ENCODE measurements around the gene CYP24A1. TPM values are rescaled to one million over a fixed set of nuclear protein-coding genes. Genes with fewer than 3 reads are reported as not detected.

Gene CYP24A1
- total and polyA plus RNA-seq, 2 donors (not counting 3 experiments of a cell fraction or from before 2014, with no cell fraction given): not detected

DNA sequence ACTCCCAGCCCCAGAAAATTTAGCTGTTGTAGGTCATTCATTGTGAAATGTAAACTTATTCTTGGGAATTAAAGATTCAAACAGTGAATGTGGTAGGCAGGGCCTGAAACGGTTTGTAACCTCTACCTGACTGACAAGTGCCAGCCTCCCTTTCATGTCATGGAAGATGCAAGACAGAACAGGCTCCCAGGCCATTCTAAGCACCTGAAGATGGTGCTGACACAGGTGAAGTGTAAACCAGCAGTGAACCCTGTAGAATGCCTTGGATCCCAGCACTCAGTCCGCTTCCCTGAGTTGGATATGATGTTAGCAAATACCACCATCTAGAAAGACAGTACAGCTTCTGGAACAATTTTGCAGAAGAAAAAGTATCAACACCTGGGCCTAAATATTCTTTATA, 19.3 kb downstream of the CYP24A1 start:
- Histone ChIP-seq H3K27me3 (ENCODE audit: control insufficient read depth in 2 of 2, insufficient read depth in 2 of 2, low read length in 2 of 2) (no peaks in the 10 kb centered on the region), H3K4me2 (ENCODE audit: insufficient read depth, low read length) (no peak overlapping the region), H3K4me3 (replicated peaks in 1 of 3; ENCODE audit: insufficient read depth in 1 of 3, low read depth in 1 of 3, low read length in 3 of 3) (no peak overlapping the region), H3K9me3 (replicated peaks; ENCODE audit: control insufficient read depth, insufficient read depth, low read length) (no peaks in the 10 kb centered on the region), H3K79me2 (ENCODE audit: control insufficient read depth, insufficient read depth, low read length) (no peaks in the 10 kb centered on the region), H2AFZ (ENCODE audit: low read depth, low read length) (no peak overlapping the region), H3K36me3 (ENCODE audit: control insufficient read depth in 2 of 2, extremely low read depth in 1 of 2, insufficient read depth in 2 of 2, low read length in 2 of 2) (no peaks in the 10 kb centered on the region), H3K9ac (replicated peaks; ENCODE audit: extremely low read depth, insufficient read depth, low read length) (no peak overlapping the region), H4K20me1 (replicated peaks; ENCODE audit: control insufficient read depth, extremely low read depth, insufficient read depth, low read length) (no peaks in the 10 kb centered on the region), H3K9me1 (replicated peaks; ENCODE audit: control insufficient read depth, extremely low read depth, insufficient read depth, low read length) (no peaks in the 10 kb centered on the region), H3K27ac (ENCODE audit: insufficient read depth, low read depth, low read length) (no peak overlapping the region), H3K4me1 (ENCODE audit: control insufficient read depth, extremely low read depth, insufficient read depth, low read length) (no peaks in the 10 kb centered on the region)
- dilution Hi-C loops (cut with MboI; ENCODE audit: extremely low pct_ligation_motif_present, low sequenced_read_pairs) (no loop called here), intact Hi-C loops (cut with micrococcal nuclease) (no loop called here)
- FAIRE-seq: no peak
- no TSS peak for BruUV-seq (replicated peaks)
- DNase-seq (ENCODE audit: low read depth, low spot score): no peak
- ChIA-PET POLR2A (no interaction called here), CTCF (interaction anchor here (0.9 kb wide), 1 partner anchor 17 kb away, joined by 3 read pairs; no protein-coding TSS in a partner anchor)
- TF ChIP-seq JUN (IDR thresholded peaks at IDR 0.05; ENCODE audit: borderline replicate concordance, insufficient read depth, insufficient read length, low read depth) (no peak), MYC (IDR thresholded peaks at IDR 0.05; ENCODE audit: low read depth, low read length) (no peak)

DNA sequence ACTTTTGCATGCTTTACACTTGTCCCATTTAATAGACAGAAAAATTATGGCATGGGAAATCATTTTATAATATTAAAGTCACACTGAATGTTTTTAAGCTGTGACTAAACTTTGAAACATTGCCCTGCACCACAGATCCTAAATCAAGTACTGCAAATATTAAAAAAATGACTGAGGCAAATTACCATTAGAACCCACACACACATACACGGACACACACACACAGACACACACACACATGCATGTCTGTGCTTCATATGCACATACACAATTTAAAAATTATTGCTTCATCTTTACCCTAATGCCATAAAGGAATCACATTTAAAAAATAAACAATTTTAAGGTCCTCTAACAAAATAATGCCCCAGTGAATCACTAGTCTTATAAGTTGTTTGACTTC, 19.9 kb downstream of the CYP24A1 start:
- CTCF ChIA-PET: no interaction called here
- Histone ChIP-seq H3K79me2 (ENCODE audit: control insufficient read depth, insufficient read depth, low read length) (no peaks in the 10 kb centered on the region), H4K20me1 (replicated peaks; ENCODE audit: control insufficient read depth, extremely low read depth, insufficient read depth, low read length) (no peaks in the 10 kb centered on the region), H3K9me3 (replicated peaks; ENCODE audit: control insufficient read depth, insufficient read depth, low read length) (no peaks in the 10 kb centered on the region), H3K9me1 (replicated peaks; ENCODE audit: control insufficient read depth, extremely low read depth, insufficient read depth, low read length) (no peaks in the 10 kb centered on the region), H3K4me3 (replicated peaks in 1 of 3; ENCODE audit: insufficient read depth in 1 of 3, low read depth in 1 of 3, low read length in 3 of 3) (no peak overlapping the region), H3K4me1 (ENCODE audit: control insufficient read depth, extremely low read depth, insufficient read depth, low read length) (no peaks in the 10 kb centered on the region), H3K9ac (replicated peaks; ENCODE audit: extremely low read depth, insufficient read depth, low read length) (no peak overlapping the region), H3K4me2 (ENCODE audit: insufficient read depth, low read length) (no peak overlapping the region), H3K27ac (ENCODE audit: insufficient read depth, low read depth, low read length) (no peak overlapping the region), H3K36me3 (ENCODE audit: control insufficient read depth in 2 of 2, extremely low read depth in 1 of 2, insufficient read depth in 2 of 2, low read length in 2 of 2) (no peaks in the 10 kb centered on the region), H3K27me3 (ENCODE audit: control insufficient read depth in 2 of 2, insufficient read depth in 2 of 2, low read length in 2 of 2) (no peaks in the 10 kb centered on the region), H2AFZ (ENCODE audit: low read depth, low read length) (no peak overlapping the region)
- POLR2A ChIA-PET: no interaction called here
- TF ChIP-seq MYC (IDR thresholded peaks at IDR 0.05; ENCODE audit: low read depth, low read length) (no peak), POLR2A (IDR thresholded peaks at IDR 0.05; ENCODE audit: low read depth, low read length) (no peak), JUN (IDR thresholded peaks at IDR 0.05; ENCODE audit: borderline replicate concordance, insufficient read depth, insufficient read length, low read depth) (no peak), EZH2 (IDR thresholded peaks at IDR 0.05; ENCODE audit: borderline replicate concordance, low read depth, low read length, severe bottlenecking) (no peak), FOS (IDR thresholded peaks at IDR 0.05; ENCODE audit: borderline replicate concordance, insufficient read depth, low read length) (no peak), GATA2 (IDR thresholded peaks at IDR 0.05; ENCODE audit: insufficient read depth, insufficient read length, low read depth, low read length) (no peak), POLR2AphosphoS5 (IDR thresholded peaks at IDR 0.05; ENCODE audit: insufficient read depth, low read depth, low read length) (no peak)
- TF ChIP-seq, protein P1, sequence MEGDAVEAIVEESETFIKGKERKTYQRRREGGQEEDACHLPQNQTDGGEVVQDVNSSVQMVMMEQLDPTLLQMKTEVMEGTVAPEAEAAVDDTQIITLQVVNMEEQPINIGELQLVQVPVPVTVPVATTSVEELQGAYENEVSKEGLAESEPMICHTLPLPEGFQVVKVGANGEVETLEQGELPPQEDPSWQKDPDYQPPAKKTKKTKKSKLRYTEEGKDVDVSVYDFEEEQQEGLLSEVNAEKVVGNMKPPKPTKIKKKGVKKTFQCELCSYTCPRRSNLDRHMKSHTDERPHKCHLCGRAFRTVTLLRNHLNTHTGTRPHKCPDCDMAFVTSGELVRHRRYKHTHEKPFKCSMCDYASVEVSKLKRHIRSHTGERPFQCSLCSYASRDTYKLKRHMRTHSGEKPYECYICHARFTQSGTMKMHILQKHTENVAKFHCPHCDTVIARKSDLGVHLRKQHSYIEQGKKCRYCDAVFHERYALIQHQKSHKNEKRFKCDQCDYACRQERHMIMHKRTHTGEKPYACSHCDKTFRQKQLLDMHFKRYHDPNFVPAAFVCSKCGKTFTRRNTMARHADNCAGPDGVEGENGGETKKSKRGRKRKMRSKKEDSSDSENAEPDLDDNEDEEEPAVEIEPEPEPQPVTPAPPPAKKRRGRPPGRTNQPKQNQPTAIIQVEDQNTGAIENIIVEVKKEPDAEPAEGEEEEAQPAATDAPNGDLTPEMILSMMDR (IDR thresholded peaks at IDR 0.05; ENCODE audit: extremely low read depth in 1 of 2, insufficient read depth in 1 of 2, low read depth in 1 of 2, low read length in 2 of 2): no peak
- TF ChIP-seq, protein P2, sequence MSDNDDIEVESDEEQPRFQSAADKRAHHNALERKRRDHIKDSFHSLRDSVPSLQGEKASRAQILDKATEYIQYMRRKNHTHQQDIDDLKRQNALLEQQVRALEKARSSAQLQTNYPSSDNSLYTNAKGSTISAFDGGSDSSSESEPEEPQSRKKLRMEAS (IDR thresholded peaks at IDR 0.05; ENCODE audit: insufficient read depth, insufficient read length): no peak
- no peak for FAIRE-seq
- DNase-seq (ENCODE audit: low read depth, low spot score): no peak
- intact Hi-C loops (cut with micrococcal nuclease): no loop called here
- BruUV-seq (replicated peaks): no TSS peak
- dilution Hi-C loops (cut with MboI; ENCODE audit: extremely low pct_ligation_motif_present, low sequenced_read_pairs): no loop called here
